Keratinocyte (primary cell): Measurements from ENCODE around the gene RAB19. TPM values are rescaled to one million over a fixed set of nuclear protein-coding genes. Genes with fewer than 3 reads are reported as not detected.

Experiments
- DNase-seq: peaks from one replicate; pipeline ENCODE4 v3.0.0-alpha.2; 2011; ENCODE audit warnings: low read depth, missing footprints, low spot score
- FAIRE-seq: peaks from 2 replicates; lab custom pipeline; 2011; peaks lifted over from hg19 to GRCh38; lab: Jason Lieb, UNC
- H2AFZ ChIP-seq: 2 replicates; pipeline ENCODE4 v1.6.0; 2012; ENCODE audit warnings: low read length, control low read depth, inconsistent platforms; ENCODE audit not compliant: control insufficient read depth
- H3K27ac ChIP-seq: 2 replicates; pipeline ENCODE4 v1.5.1; 2011; ENCODE audit warnings: low read length; ENCODE audit not compliant: control insufficient read depth, insufficient read depth
- H3K27me3 ChIP-seq: 3 replicates; pipeline ENCODE4 v1.6.0; 2011; ENCODE audit warnings: low read length; ENCODE audit not compliant: control insufficient read depth, insufficient read depth; ENCODE audit errors: extremely low read depth
- H3K36me3 ChIP-seq, 2 experiments: 2 replicates in 1 of 2; 3 replicates in 1 of 2; pipeline ENCODE4 v1.5.1; 2011; ENCODE audit warnings: low read length in 2 of 2, mild to moderate bottlenecking in 1 of 2; ENCODE audit not compliant: control insufficient read depth in 2 of 2, insufficient read depth in 2 of 2; ENCODE audit errors: extremely low read depth in 1 of 2
- H3K4me1 ChIP-seq: 3 replicates; pipeline ENCODE4 v1.5.1; 2011; ENCODE audit warnings: low read length; ENCODE audit not compliant: control insufficient read depth, insufficient read depth; ENCODE audit errors: extremely low read depth
- H3K4me2 ChIP-seq: 3 replicates; pipeline ENCODE4 v1.6.0; 2011; ENCODE audit warnings: low read depth, low read length; ENCODE audit not compliant: control insufficient read depth, insufficient read depth; ENCODE audit errors: extremely low read depth
- H3K4me3 ChIP-seq, 3 experiments: fragments of 200-600 bp in 1 of 3; sonication (generic) in 1 of 3; 2 replicates in 2 of 3; 3 replicates in 1 of 3; pipeline ENCODE4 v1.5.1; 2011 to 2016; ENCODE audit warnings: low read length in 3 of 3, mild to moderate bottlenecking in 3 of 3, control low read depth in 2 of 3, inconsistent platforms in 1 of 3, low read depth in 1 of 3, mixed read lengths in 1 of 3, mixed run types in 1 of 3, moderate library complexity in 1 of 3; ENCODE audit not compliant: control insufficient read depth in 2 of 3, insufficient read depth in 2 of 3; ENCODE audit errors: extremely low read depth in 1 of 3
- H3K79me2 ChIP-seq: 2 replicates; pipeline ENCODE4 v1.6.0; 2012; ENCODE audit warnings: low read length; ENCODE audit not compliant: control insufficient read depth, insufficient read depth
- H3K9ac ChIP-seq: 3 replicates; pipeline ENCODE4 v1.6.0; 2011; ENCODE audit warnings: low read length; ENCODE audit not compliant: control insufficient read depth, insufficient read depth; ENCODE audit errors: extremely low read depth
- H3K9me1 ChIP-seq: 3 replicates; pipeline ENCODE4 v1.6.0; 2011; ENCODE audit warnings: low read length; ENCODE audit not compliant: control insufficient read depth, insufficient read depth; ENCODE audit errors: extremely low read depth
- H3K9me3 ChIP-seq: 2 replicates; pipeline ENCODE4 v1.5.1; 2012; ENCODE audit warnings: low read depth, low read length; ENCODE audit not compliant: control insufficient read depth
- H4K20me1 ChIP-seq: 3 replicates; pipeline ENCODE4 v1.6.0; 2011; ENCODE audit warnings: low read length; ENCODE audit not compliant: control insufficient read depth, insufficient read depth; ENCODE audit errors: extremely low read depth
- CTCF ChIP-seq, 3 experiments: IDR thresholded peaks in 1 of 3; conservative IDR thresholded peaks in 1 of 3; optimal IDR thresholded peaks in 1 of 3; 2 replicates in 2 of 3; 3 replicates in 1 of 3; pipeline versions ENCODE3 to v1.5.1; 2011; ENCODE audit warnings: low read length in 3 of 3, mild to moderate bottlenecking in 3 of 3, moderate library complexity in 2 of 3, control low read depth in 1 of 3, inconsistent platforms in 1 of 3; ENCODE audit not compliant: insufficient read depth in 2 of 3; ENCODE audit errors: extremely low read depth in 1 of 3
- EZH2 ChIP-seq: IDR thresholded peaks from one replicate; pipeline ENCODE4 v1.6.1; 2012; ENCODE audit warnings: inconsistent platforms, mild to moderate bottlenecking, low read length, moderate library complexity
- dilution Hi-C: fragments of 300-500 bp; cut with MboI; formaldehyde crosslinking; loops from one replicate; pipeline ENCODE4 v1.7.0; 2020; ENCODE audit warnings: low sequenced_read_pairs; ENCODE audit not compliant: extremely low pct_ligation_motif_present
- polyA minus RNA-seq, 3 experiments: library from RNA; depleted of rRNA, polyadenylated mRNA; stranded (reverse); fragments of >200 nt; gene quantifications; 1 replicate in 1 of 3; 2 replicates in 1 of 3; 3 replicates in 1 of 3; pipeline ENCODE4 v1.2.3, GENCODE V29; 2011
- polyA plus RNA-seq, 5 experiments: library from polyadenylated mRNA; depleted of rRNA in 3 of 5; stranded (reverse) in 3 of 5; stranded (forward) in 1 of 5; unstranded in 1 of 5; fragments of >200 nt; gene quantifications; 1 replicate in 1 of 5; 2 replicates in 3 of 5; 3 replicates in 1 of 5; pipeline versions ENCODE4 v1.2.1 to v1.2.3, GENCODE V29; 2011 to 2012; ENCODE audit warnings: missing spikeins in 2 of 5, low read depth in 1 of 5, low replicate concordance in 1 of 5

Gene RAB19
- polyA plus RNA-seq (0.10 to 0.22 TPM in 2 of 3 replicates, not detected in the other), polyA minus RNA-seq (0.64 to 3.2 TPM in 2 of 3 replicates, not detected in the other)
- not detected for polyA plus RNA-seq (2011; ENCODE audit: low read depth)
- polyA plus RNA-seq (2011; cell fraction: cytosol; rRNA removed) = 0.10 TPM in 1 of 2 replicates, not detected in the other
- not detected in 2 replicates for polyA plus RNA-seq (2011; cell fraction: nucleus; rRNA removed)
- polyA plus RNA-seq (2012; ENCODE audit: low replicate concordance) = not detected in 2 replicates
- polyA minus RNA-seq (2011; cell fraction: cytosol; rRNA and poly(A)+ RNA removed) = not detected
- polyA minus RNA-seq (2011; cell fraction: nucleus; rRNA and poly(A)+ RNA removed) = not detected in 2 replicates

GRCh38 chr7:140403878-140404564, at the start of gene RAB19:
Gene RAB19 (plus strand): TSS chr7:140404058. CDS start chr7:140407647, 3,589 bp downstream.
- FAIRE-seq (no peak), DNase-seq (no peak)
- peak within 1 kb of the TSS; percentile 84 for H3K4me2 ChIP-seq
- no peaks in the 10 kb centered on the region for H3K27me3 ChIP-seq
- H2AFZ ChIP-seq = peak within 1 kb of the TSS; percentile 84
- H4K20me1 ChIP-seq = no peaks in the 10 kb centered on the region
- no peak for TF ChIP-seq EZH2
- TF ChIP-seq CTCF (optimal IDR thresholded peaks at IDR 0.05 in 1 of 3, IDR thresholded peaks at IDR 0.05 in 1 of 3, conservative IDR thresholded peaks at IDR 0.05 in 1 of 3; ENCODE audit: extremely low read depth in 1 of 3, insufficient read depth in 2 of 3, low read length in 3 of 3) = no peak
- no peak within 1 kb of the TSS for H3K27ac ChIP-seq
- H3K4me3 ChIP-seq = peak within 1 kb of the TSS; percentile 36 to 79 (median 68)
- no peaks in the 10 kb centered on the region for H3K79me2 ChIP-seq
- dilution Hi-C loops = no loop called here
- H3K9ac ChIP-seq = peak within 1 kb of the TSS; percentile 53
- H3K9me1 ChIP-seq = no peaks in the 10 kb centered on the region
- H3K36me3 ChIP-seq = no peaks in the 10 kb centered on the region
- no peaks in the 10 kb centered on the region for H3K9me3 ChIP-seq
- peaks cover 8% of the 10 kb centered on the region for H3K4me1 ChIP-seq

GRCh38 chr7:140358024-140358411, 45.8 kb upstream of the RAB19 start:
- Histone ChIP-seq H3K9me1 (no peaks in the 10 kb centered on the region), H3K27ac (no peak overlapping the region), H2AFZ (no peak overlapping the region), H3K9me3 (no peaks in the 10 kb centered on the region), H3K4me1 (no peaks in the 10 kb centered on the region), H3K4me2 (no peak overlapping the region), H3K9ac (no peak overlapping the region), H3K4me3 (no peak overlapping the region), H3K79me2 (no peaks in the 10 kb centered on the region), H4K20me1 (no peaks in the 10 kb centered on the region), H3K36me3 (peaks cover 11% of the 10 kb centered on the region in 2 experiments), H3K27me3 (no peaks in the 10 kb centered on the region)
- no peak for TF ChIP-seq EZH2
- no peak for TF ChIP-seq CTCF (optimal IDR thresholded peaks at IDR 0.05 in 1 of 3, IDR thresholded peaks at IDR 0.05 in 1 of 3, conservative IDR thresholded peaks at IDR 0.05 in 1 of 3; ENCODE audit: extremely low read depth in 1 of 3, insufficient read depth in 2 of 3, low read length in 3 of 3)
- no peak for FAIRE-seq
- no peak for DNase-seq
- dilution Hi-C loops = no loop called here
